IMR-90 (cell line): ENCODE results near the gene LDLRAD3.

Experiments used
- CHD1 ChIP-seq: IDR thresholded peaks from 2 replicates; pipeline ENCODE4 v1.6.1; 2012; ENCODE audit warnings: low read depth, low read length, improper control_type of control experiment
- CTCF ChIP-seq: conservative IDR thresholded peaks from 2 replicates; pipeline ENCODE4 v1.5.1; 2012; ENCODE audit warnings: mild to moderate bottlenecking, low read depth, low read length, improper control_type of control experiment
- MXI1 ChIP-seq: IDR thresholded peaks from 2 replicates; pipeline ENCODE4 v1.6.1; 2012; ENCODE audit warnings: low read depth, mild to moderate bottlenecking, low read length, moderate library complexity, borderline replicate concordance

- no peak for TF ChIP-seq CHD1
- no peak for TF ChIP-seq CTCF
- no peak for TF ChIP-seq MXI1
Observed at GRCh38 chr11:36240173-36240572, 296.3 kb downstream of the LDLRAD3 start.
